OCI-LY7 (cell line): ENCODE results near the gene FAM171A1.

Experiments
- CTCF ChIP-seq: fragments of 200-600 bp; sonication (generic); conservative IDR thresholded peaks from 2 replicates; pipeline ENCODE4 v1.5.1; 2014; ENCODE audit warnings: mild to moderate bottlenecking, antibody characterized with exemption, low read length, moderate library complexity, mixed read lengths
- EZH2phosphoT487 ChIP-seq: fragments of 200-600 bp; sonication (generic); IDR thresholded peaks from 2 replicates; pipeline ENCODE4 v1.6.1; 2018; ENCODE audit warnings: low read depth, borderline replicate concordance, mild to moderate bottlenecking, mixed run types, antibody characterized with exemption, low read length, moderate library complexity, mixed read lengths

- TF ChIP-seq CTCF (no peak), EZH2phosphoT487 (no peak)
Measured at GRCh38 chr10:15395935-15396334, 24.8 kb upstream of the FAM171A1 start.
